Osteocyte (in vitro differentiated cells): ENCODE data around the gene CEACAM1. TPM values are rescaled to one million over a fixed set of nuclear protein-coding genes. Genes with fewer than 3 reads are reported as not detected.
"Not testable (repeated sequence)": the region's sequence is repeated elsewhere in the genome, so short reads cannot be mapped to it uniquely, and the experiment has no call there.

Experiments
- DNase-seq: peaks from one replicate; pipeline ENCODE4 v3.0.0; 2021; ENCODE audit warnings: mixed read lengths; ENCODE audit not compliant: unreplicated experiment; ENCODE audit errors: extremely low spot score
- H3K27ac Mint-ChIP-seq: one replicate; pipeline ENCODE4 v1.8.0; 2021; ENCODE audit warnings: mild to moderate bottlenecking, mixed read lengths; ENCODE audit not compliant: unreplicated experiment
- H3K27me3 Mint-ChIP-seq: one replicate; pipeline ENCODE4 v1.8.0; 2021; ENCODE audit warnings: mixed read lengths; ENCODE audit not compliant: unreplicated experiment
- H3K36me3 Mint-ChIP-seq: one replicate; pipeline ENCODE4 v1.8.0; 2021; ENCODE audit warnings: mixed read lengths; ENCODE audit not compliant: unreplicated experiment
- H3K4me1 Mint-ChIP-seq: one replicate; pipeline ENCODE4 v1.8.0; 2021; ENCODE audit warnings: mixed read lengths; ENCODE audit not compliant: unreplicated experiment
- H3K4me3 Mint-ChIP-seq: one replicate; pipeline ENCODE4 v1.8.0; 2021; ENCODE audit warnings: mild to moderate bottlenecking, moderate library complexity, mixed read lengths; ENCODE audit not compliant: unreplicated experiment
- H3K9me3 Mint-ChIP-seq: one replicate; pipeline ENCODE4 v1.8.0; 2021; ENCODE audit warnings: mixed read lengths; ENCODE audit not compliant: unreplicated experiment
- total RNA-seq: library from RNA; stranded (reverse); gene quantifications from 2 replicates; pipeline ENCODE4 v1.2.1, GENCODE V29; 2021
- TF ChIP-seq, protein P1 (sequence below): fragments of 200-600 bp; sonication (generic); IDR thresholded peaks from 2 replicates; pipeline ENCODE4 v1.5.0; 2021; ENCODE audit warnings: antibody characterized with exemption, mild to moderate bottlenecking, moderate library complexity

CEACAM1 gene
- total RNA-seq, 1 donor from 2014 or later = not detected

DNA sequence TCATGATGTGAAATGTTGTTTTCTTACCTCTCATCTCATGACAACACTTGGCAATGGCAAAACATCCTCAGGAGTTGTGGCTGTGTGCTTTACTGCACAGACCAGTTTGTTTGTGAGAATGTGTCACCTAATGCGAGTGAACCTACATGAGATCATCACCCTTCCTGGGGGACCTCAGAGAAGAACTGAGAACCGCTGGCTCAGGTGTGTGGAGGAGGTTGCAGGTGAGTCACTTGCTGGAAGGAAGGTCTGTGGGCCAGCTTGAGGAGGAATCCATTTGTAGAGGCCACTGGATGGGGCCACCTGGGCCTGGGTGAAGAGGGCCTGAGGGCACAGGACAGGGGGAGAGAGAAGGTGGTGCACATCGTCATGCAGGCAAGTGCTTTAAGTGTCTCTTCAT, 3.0 kb upstream of the CEACAM1 start:
- peak; percentile 49 for DNase-seq
- H3K9me3 Mint-ChIP-seq = no peaks in the 10 kb centered on the region
- no peaks in the 10 kb centered on the region for H3K36me3 Mint-ChIP-seq
- peaks cover 12% of the 10 kb centered on the region for H3K27me3 Mint-ChIP-seq
- TF ChIP-seq, protein P1, sequence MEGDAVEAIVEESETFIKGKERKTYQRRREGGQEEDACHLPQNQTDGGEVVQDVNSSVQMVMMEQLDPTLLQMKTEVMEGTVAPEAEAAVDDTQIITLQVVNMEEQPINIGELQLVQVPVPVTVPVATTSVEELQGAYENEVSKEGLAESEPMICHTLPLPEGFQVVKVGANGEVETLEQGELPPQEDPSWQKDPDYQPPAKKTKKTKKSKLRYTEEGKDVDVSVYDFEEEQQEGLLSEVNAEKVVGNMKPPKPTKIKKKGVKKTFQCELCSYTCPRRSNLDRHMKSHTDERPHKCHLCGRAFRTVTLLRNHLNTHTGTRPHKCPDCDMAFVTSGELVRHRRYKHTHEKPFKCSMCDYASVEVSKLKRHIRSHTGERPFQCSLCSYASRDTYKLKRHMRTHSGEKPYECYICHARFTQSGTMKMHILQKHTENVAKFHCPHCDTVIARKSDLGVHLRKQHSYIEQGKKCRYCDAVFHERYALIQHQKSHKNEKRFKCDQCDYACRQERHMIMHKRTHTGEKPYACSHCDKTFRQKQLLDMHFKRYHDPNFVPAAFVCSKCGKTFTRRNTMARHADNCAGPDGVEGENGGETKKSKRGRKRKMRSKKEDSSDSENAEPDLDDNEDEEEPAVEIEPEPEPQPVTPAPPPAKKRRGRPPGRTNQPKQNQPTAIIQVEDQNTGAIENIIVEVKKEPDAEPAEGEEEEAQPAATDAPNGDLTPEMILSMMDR = no peak
- no peak overlapping the region for H3K4me3 Mint-ChIP-seq
- no peak overlapping the region for H3K27ac Mint-ChIP-seq
- H3K4me1 Mint-ChIP-seq = peaks cover 3% of the 10 kb centered on the region

DNA sequence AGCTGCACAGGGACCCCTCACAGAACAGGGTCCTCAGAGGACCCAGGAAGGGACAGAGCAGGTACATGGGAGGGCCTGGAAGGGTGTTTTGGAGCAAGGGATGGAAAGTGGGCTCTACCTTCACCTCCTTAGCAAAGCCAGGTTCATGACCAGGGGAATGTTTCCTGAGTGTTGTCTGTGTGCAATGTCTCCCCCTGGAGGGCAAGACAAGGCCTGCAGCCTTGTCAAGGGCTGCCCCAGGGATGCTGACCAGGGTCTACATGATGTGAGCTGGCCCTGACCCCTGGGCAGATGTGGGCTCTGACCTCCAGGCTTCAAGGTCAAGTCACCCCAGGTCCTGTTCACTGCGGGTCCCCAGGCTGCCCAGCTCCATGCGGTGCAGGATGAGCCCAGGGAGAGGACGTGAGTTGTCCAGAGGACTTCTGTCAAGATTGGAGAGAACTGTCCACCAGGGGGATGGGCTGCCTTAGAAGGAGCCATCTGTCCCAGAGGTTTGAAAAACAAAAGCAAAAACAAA, 1.0 kb upstream of the CEACAM1 start:
- no peak overlapping the region for H3K27ac Mint-ChIP-seq
- H3K27me3 Mint-ChIP-seq = peaks cover 7% of the 10 kb centered on the region
- H3K9me3 Mint-ChIP-seq = no peaks in the 10 kb centered on the region
- peaks cover 3% of the 10 kb centered on the region for H3K4me1 Mint-ChIP-seq
- TF ChIP-seq, protein P1 = peak; percentile 97
- no peak overlapping the region for H3K4me3 Mint-ChIP-seq
- DNase-seq = no peak
- H3K36me3 Mint-ChIP-seq = no peaks in the 10 kb centered on the region

DNA sequence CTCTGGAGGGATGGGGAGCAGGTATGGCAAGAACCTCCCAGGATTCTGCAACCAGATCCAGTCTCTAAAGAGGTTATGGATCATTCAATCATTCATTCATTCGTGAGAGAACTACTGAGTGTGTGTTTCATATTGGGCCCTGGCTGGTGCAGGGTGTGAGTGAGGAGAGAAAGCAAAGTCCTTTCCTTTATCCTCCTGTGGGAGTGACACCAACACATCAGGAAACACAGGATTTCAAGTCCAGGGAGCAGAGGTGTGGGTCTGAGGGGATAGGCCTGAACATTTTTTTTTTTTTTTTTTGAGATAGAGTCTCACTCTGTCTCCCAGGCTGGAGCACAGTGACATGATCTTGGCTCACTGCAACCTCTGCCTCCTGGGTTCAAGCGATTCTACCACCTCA, 3.3 kb downstream of the CEACAM1 start:
- DNase-seq = no peak
- no peak overlapping the region for H3K4me3 Mint-ChIP-seq
- no peaks in the 10 kb centered on the region for H3K9me3 Mint-ChIP-seq
- no peak overlapping the region for H3K27ac Mint-ChIP-seq
- peaks cover 3% of the 10 kb centered on the region for H3K4me1 Mint-ChIP-seq
- H3K27me3 Mint-ChIP-seq = peaks cover 2% of the 10 kb centered on the region
- TF ChIP-seq, protein P1 = no peak
- no peaks in the 10 kb centered on the region for H3K36me3 Mint-ChIP-seq

DNA sequence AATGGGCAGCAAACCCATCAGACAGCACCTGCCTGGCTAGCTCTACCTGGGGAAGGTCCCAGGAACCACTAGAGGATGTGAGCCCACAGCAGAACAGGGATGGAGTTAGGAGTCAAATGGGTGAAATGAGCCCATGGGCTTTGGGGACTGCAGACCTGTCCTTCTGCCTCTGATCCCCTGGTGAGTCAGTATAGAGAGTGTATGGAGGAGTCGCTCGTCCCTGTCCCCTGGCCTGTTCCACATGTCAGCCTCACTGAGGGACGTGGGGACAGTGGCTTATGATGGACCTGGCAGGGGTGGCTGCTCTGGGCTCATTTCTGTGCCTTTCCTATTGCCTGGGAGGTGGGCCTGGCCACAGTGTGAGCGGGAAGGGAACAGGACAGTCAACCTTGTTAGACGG, 4.0 kb downstream of the CEACAM1 start:
- peaks cover 3% of the 10 kb centered on the region for H3K4me1 Mint-ChIP-seq
- TF ChIP-seq, protein P1 = no peak
- no peak overlapping the region for H3K4me3 Mint-ChIP-seq
- no peaks in the 10 kb centered on the region for H3K36me3 Mint-ChIP-seq
- H3K27ac Mint-ChIP-seq = no peak overlapping the region
- peak; percentile 80 for DNase-seq
- peaks cover 2% of the 10 kb centered on the region for H3K27me3 Mint-ChIP-seq
- H3K9me3 Mint-ChIP-seq = no peaks in the 10 kb centered on the region

DNA sequence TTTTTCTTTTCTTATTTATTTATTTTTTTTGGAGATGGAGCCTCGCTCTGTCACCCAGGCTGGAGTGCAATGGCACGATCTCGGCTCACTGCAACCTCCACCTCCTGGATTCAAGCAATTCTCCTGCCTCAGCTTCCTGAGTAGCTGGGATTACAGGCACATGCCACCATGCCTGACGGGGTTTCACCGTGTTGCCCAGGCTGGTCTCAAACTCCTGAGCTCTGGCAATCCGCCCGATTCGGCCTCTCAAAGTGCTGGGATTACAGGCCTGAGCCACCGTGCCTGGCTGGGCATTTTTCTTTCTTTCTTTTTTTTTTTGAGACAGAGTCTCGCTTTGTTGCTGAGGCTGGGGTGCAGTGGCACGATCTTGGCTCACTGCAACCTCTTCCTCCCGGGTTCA, 6.0 kb downstream of the CEACAM1 start:
- H3K27ac Mint-ChIP-seq, H3K4me1 Mint-ChIP-seq, H3K9me3 Mint-ChIP-seq, H3K36me3 Mint-ChIP-seq, H3K4me3 Mint-ChIP-seq, H3K27me3 Mint-ChIP-seq: not testable (repeated sequence)
- peak; percentile 65 for DNase-seq
